HL-60 (cell line): ENCODE data around the gene AMDHD2.

ENCODE experiments used
- DNase-seq, 2 experiments: peaks; one replicate each; pipeline ENCODE4 v3.0.0-alpha.2; 2010 to 2020; ENCODE audit warnings: low read depth in 1 of 2, low spot score in 1 of 2
- H3K27ac ChIP-seq: fragments of 250-450 bp; sonication (Bioruptor Pico); replicated peaks from 2 replicates; pipeline ENCODE4 v1.5.1; 2020; ENCODE audit warnings: mild to moderate bottlenecking, moderate library complexity
- H3K27me3 ChIP-seq: fragments of 250-450 bp; sonication (Bioruptor Pico); 2 replicates; pipeline ENCODE4 v1.5.1; 2021; ENCODE audit warnings: mild to moderate bottlenecking, moderate library complexity; ENCODE audit not compliant: insufficient read depth, poor library complexity, severe bottlenecking
- H3K4me3 ChIP-seq: replicated peaks from 2 replicates; pipeline ENCODE4 v1.5.1; 2011; ENCODE audit warnings: mild to moderate bottlenecking, control low read depth, low read length; ENCODE audit not compliant: insufficient read depth
- CTCF ChIP-seq: IDR thresholded peaks from one replicate; pipeline ENCODE4 v1.5.1; 2011; ENCODE audit warnings: low read length, control low read depth, inconsistent platforms; ENCODE audit not compliant: insufficient read depth
- GABPA ChIP-seq: IDR thresholded peaks from 2 replicates; pipeline ENCODE4 v1.6.1; 2012; ENCODE audit warnings: low read depth
- POLR2AphosphoS5 ChIP-seq: IDR thresholded peaks from 2 replicates; pipeline ENCODE4 v1.6.1; 2012; ENCODE audit warnings: low read depth
- SPI1 ChIP-seq: IDR thresholded peaks from 2 replicates; pipeline ENCODE4 v1.6.1; 2012; ENCODE audit warnings: low read depth, mild to moderate bottlenecking, borderline replicate concordance
- long read RNA-seq: library from polyadenylated mRNA; unstranded; transcript quantifications from one replicate; pipeline ENCODE4 v2.0.0, GENCODE V29; 2020
- TF ChIP-seq, protein P1 (sequence below): IDR thresholded peaks from 2 replicates; pipeline ENCODE4 v1.6.1; 2012; ENCODE audit warnings: low read depth; ENCODE audit not compliant: insufficient replicate concordance

AMDHD2 gene
- long read RNA-seq, transcript AMDHD2-201 (11 exons, 1,459 nt), result major isoform, 53 of 123 reads
- long read RNA-seq, transcript AMDHD2-202 (10 exons, 3,273 nt), result minor isoform, 29 of 123 reads
- long read RNA-seq, partial matches to known transcripts, result 8 of 123 reads
- long read RNA-seq, other reads (novel, unspliced or antisense), result 30 of 123 reads

GRCh38 chr16:2520097-2520783, at the start of gene AMDHD2:
TSS of gene AMDHD2 (plus strand) at chr16:2520371. CDS start at chr16:2520459, 88 bp downstream.
- peak; percentile 83 to 89 for DNase-seq
- peak within 1 kb of the TSS; percentile 53 for H3K4me3 ChIP-seq
- TF ChIP-seq POLR2AphosphoS5, result peak; percentile 93
- no peak for TF ChIP-seq GABPA
- H3K27me3 ChIP-seq, result no peaks in the 10 kb centered on the region
- H3K27ac ChIP-seq, result peak within 1 kb of the TSS; percentile 68

GRCh38 chr16:2470603-2471015, 49.6 kb upstream of the AMDHD2 start:
- DNase-seq, result no peak
- H3K27ac ChIP-seq, result no peak overlapping the region
- TF ChIP-seq POLR2AphosphoS5, result no peak
- TF ChIP-seq, protein P1, sequence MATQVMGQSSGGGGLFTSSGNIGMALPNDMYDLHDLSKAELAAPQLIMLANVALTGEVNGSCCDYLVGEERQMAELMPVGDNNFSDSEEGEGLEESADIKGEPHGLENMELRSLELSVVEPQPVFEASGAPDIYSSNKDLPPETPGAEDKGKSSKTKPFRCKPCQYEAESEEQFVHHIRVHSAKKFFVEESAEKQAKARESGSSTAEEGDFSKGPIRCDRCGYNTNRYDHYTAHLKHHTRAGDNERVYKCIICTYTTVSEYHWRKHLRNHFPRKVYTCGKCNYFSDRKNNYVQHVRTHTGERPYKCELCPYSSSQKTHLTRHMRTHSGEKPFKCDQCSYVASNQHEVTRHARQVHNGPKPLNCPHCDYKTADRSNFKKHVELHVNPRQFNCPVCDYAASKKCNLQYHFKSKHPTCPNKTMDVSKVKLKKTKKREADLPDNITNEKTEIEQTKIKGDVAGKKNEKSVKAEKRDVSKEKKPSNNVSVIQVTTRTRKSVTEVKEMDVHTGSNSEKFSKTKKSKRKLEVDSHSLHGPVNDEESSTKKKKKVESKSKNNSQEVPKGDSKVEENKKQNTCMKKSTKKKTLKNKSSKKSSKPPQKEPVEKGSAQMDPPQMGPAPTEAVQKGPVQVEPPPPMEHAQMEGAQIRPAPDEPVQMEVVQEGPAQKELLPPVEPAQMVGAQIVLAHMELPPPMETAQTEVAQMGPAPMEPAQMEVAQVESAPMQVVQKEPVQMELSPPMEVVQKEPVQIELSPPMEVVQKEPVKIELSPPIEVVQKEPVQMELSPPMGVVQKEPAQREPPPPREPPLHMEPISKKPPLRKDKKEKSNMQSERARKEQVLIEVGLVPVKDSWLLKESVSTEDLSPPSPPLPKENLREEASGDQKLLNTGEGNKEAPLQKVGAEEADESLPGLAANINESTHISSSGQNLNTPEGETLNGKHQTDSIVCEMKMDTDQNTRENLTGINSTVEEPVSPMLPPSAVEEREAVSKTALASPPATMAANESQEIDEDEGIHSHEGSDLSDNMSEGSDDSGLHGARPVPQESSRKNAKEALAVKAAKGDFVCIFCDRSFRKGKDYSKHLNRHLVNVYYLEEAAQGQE, result no peak
- no peak for TF ChIP-seq GABPA
- no peak for TF ChIP-seq SPI1
- TF ChIP-seq CTCF, result no peak
- no peak overlapping the region for H3K4me3 ChIP-seq
- peaks cover 27% of the 10 kb centered on the region for H3K27me3 ChIP-seq

GRCh38 chr16:2471016-2471652, 49.0 kb upstream of the AMDHD2 start, which contains the start of gene NTN3:
TSS of gene NTN3 (plus strand) at chr16:2471297. CDS start at chr16:2471702, 405 bp downstream.
- peaks cover 27% of the 10 kb centered on the region for H3K27me3 ChIP-seq
- no peak for TF ChIP-seq POLR2AphosphoS5
- no peak for TF ChIP-seq SPI1
- no peak for TF ChIP-seq GABPA
- no peak for TF ChIP-seq CTCF
- TF ChIP-seq, protein P1, result no peak
- no peak within 1 kb of the TSS for H3K4me3 ChIP-seq
- DNase-seq, result no peak
- no peak within 1 kb of the TSS for H3K27ac ChIP-seq

- Histone ChIP-seq H3K27ac (no peak overlapping the region), H3K4me3 (no peak overlapping the region), H3K27me3 (peaks cover 27% of the 10 kb centered on the region)
- no peak for DNase-seq
- TF ChIP-seq SPI1 (no peak), POLR2AphosphoS5 (no peak), GABPA (no peak)
- TF ChIP-seq, protein P1, result no peak
These were observed 48.3 kb upstream of the AMDHD2 start for GRCh38 chr16:2471653-2472487.
